H1 (cell line): Measurements from ENCODE around the gene RALGAPB. TPM values are rescaled to one million over a fixed set of nuclear protein-coding genes. Genes with fewer than 3 reads are reported as not detected.

Experiments used
- CTCF ChIA-PET: fragments of 300-600 bp; sonication (Branson Sonifier 250); formaldehyde crosslinking; loops from one replicate; lab custom pipeline; 2021; ENCODE audit not compliant: partially characterized antibody; lab: Charles Lee
- POLR2A ChIA-PET: fragments of 300-600 bp; sonication (Branson Sonifier 250); formaldehyde crosslinking; loops from one replicate; lab custom pipeline; 2021; ENCODE audit warnings: inconsistent platforms; ENCODE audit not compliant: partially characterized antibody; lab: Charles Lee
- DNase-seq, 2 experiments: peaks; one replicate each; pipeline versions ENCODE4 v3.0.0 to v3.0.0-alpha.2; 2010 to 2022; ENCODE audit warnings: low spot score in 2 of 2, low read depth in 1 of 2, mixed read lengths in 1 of 2
- FAIRE-seq: peaks from 2 replicates; lab custom pipeline; 2011; peaks lifted over from hg19 to GRCh38; lab: Jason Lieb, UNC
- H2AFZ ChIP-seq: 2 replicates; pipeline ENCODE4 v1.8.1; 2012; ENCODE audit warnings: low read length, inconsistent platforms
- H2AK5ac ChIP-seq: 2 replicates; pipeline ENCODE4 v1.6.1; 2013; ENCODE audit warnings: low read depth, low read length
- H2BK120ac ChIP-seq: replicated peaks from 2 replicates; pipeline ENCODE3; 2013; ENCODE audit warnings: low read depth, low read length, inconsistent platforms
- H2BK12ac ChIP-seq: 2 replicates; pipeline ENCODE4 v1.6.1; 2013; ENCODE audit warnings: low read depth, low read length
- H2BK15ac ChIP-seq: 2 replicates; pipeline ENCODE4 v1.6.1; 2013; ENCODE audit warnings: low read length
- H2BK20ac ChIP-seq: 2 replicates; pipeline ENCODE4 v1.6.1; 2013; ENCODE audit warnings: low read length
- H2BK5ac ChIP-seq: 2 replicates; pipeline ENCODE4 v1.6.1; 2013; ENCODE audit warnings: low read depth, low read length
- H3K14ac ChIP-seq: 2 replicates; pipeline ENCODE4 v1.6.1; 2013; ENCODE audit warnings: inconsistent platforms; ENCODE audit not compliant: insufficient read length
- H3K18ac ChIP-seq: 2 replicates; pipeline ENCODE4 v1.6.1; 2013; ENCODE audit warnings: low read length; ENCODE audit errors: extremely low read depth
- H3K23ac ChIP-seq: 2 replicates; pipeline ENCODE4 v1.6.1; 2013; ENCODE audit warnings: inconsistent platforms; ENCODE audit not compliant: insufficient read length
- H3K23me2 ChIP-seq: 2 replicates; pipeline ENCODE4 v1.6.1; 2013; ENCODE audit warnings: low read depth, low read length
- H3K27ac ChIP-seq: 2 replicates; pipeline ENCODE4 v1.6.1; 2011; ENCODE audit warnings: low read depth, low read length, inconsistent platforms
- H3K27me3 ChIP-seq, 4 experiments: replicated peaks in 1 of 4; 1 replicate in 1 of 4; 2 replicates in 3 of 4; pipeline versions ENCODE4 v1.6.1 to v1.8.1; 2011 to 2013; ENCODE audit warnings: low read length in 3 of 4, mild to moderate bottlenecking in 3 of 4, inconsistent platforms in 2 of 4, mixed read lengths in 2 of 4, moderate library complexity in 1 of 4; ENCODE audit not compliant: control insufficient read depth in 3 of 4, insufficient read depth in 3 of 4; ENCODE audit errors: extremely low read depth in 1 of 4
- H3K36me3 ChIP-seq, 4 experiments: 2 replicates each; pipeline versions ENCODE4 v1.6.1 to v1.8.1; 2011 to 2013; ENCODE audit warnings: mild to moderate bottlenecking in 4 of 4, low read length in 3 of 4, moderate library complexity in 2 of 4, control low read depth in 1 of 4, inconsistent platforms in 1 of 4; ENCODE audit not compliant: insufficient read depth in 4 of 4, control insufficient read depth in 2 of 4
- H3K4ac ChIP-seq: replicated peaks from 2 replicates; pipeline ENCODE3; 2013; ENCODE audit warnings: low read length, low read depth, mixed read lengths, inconsistent platforms; ENCODE audit not compliant: insufficient read length
- H3K4me1 ChIP-seq, 4 experiments: replicated peaks in 1 of 4; 1 replicate in 1 of 4; 2 replicates in 3 of 4; pipeline versions ENCODE4 v1.6.1 to v1.8.1; 2011 to 2013; ENCODE audit warnings: low read length in 3 of 4, inconsistent platforms in 2 of 4, mixed read lengths in 1 of 4; ENCODE audit not compliant: insufficient read depth in 4 of 4, control insufficient read depth in 3 of 4
- H3K4me2 ChIP-seq, 2 experiments: 2 replicates each; pipeline versions ENCODE4 v1.6.1 to v1.8.1; 2011 to 2013; ENCODE audit warnings: low read depth in 2 of 2, low read length in 2 of 2, control low read depth in 1 of 2, inconsistent platforms in 1 of 2, mild to moderate bottlenecking in 1 of 2; ENCODE audit not compliant: insufficient read depth in 1 of 2
- H3K4me3 ChIP-seq, 4 experiments: fragments of 200-600, 300-600 bp in 1 of 4; sonication (generic), shearing (Covaris generic), sonication (Bioruptor Twin) in 1 of 4; 2 replicates each; pipeline versions ENCODE4 v1.5.1 to v1.8.1; 2011 to 2016; ENCODE audit warnings: low read length in 4 of 4, low read depth in 3 of 4, control low read depth in 2 of 4, inconsistent platforms in 2 of 4, mild to moderate bottlenecking in 2 of 4, mixed read lengths in 1 of 4, moderate library complexity in 1 of 4; ENCODE audit not compliant: insufficient read depth in 2 of 4; ENCODE audit errors: extremely low read depth in 1 of 4
- H3K56ac ChIP-seq: replicated peaks from 2 replicates; pipeline ENCODE3; 2013; ENCODE audit warnings: low read depth, mild to moderate bottlenecking, mixed read lengths, low read length, inconsistent platforms; ENCODE audit not compliant: insufficient read length
- H3K79me1 ChIP-seq: 2 replicates; pipeline ENCODE4 v1.6.1; 2013; ENCODE audit warnings: low read depth, low read length, control low read depth
- H3K79me2 ChIP-seq, 2 experiments: 2 replicates each; pipeline versions ENCODE4 v1.6.1 to v1.8.1; 2012 to 2013; ENCODE audit warnings: low read length in 2 of 2, mild to moderate bottlenecking in 2 of 2, inconsistent platforms in 1 of 2; ENCODE audit not compliant: insufficient read depth in 2 of 2, control insufficient read depth in 1 of 2
- H3K9ac ChIP-seq, 4 experiments: replicated peaks in 1 of 4; 1 replicate in 1 of 4; 2 replicates in 3 of 4; pipeline versions ENCODE4 v1.6.1 to v1.8.1; 2011 to 2013; ENCODE audit warnings: low read depth in 3 of 4, low read length in 3 of 4, control low read depth in 2 of 4, mild to moderate bottlenecking in 2 of 4, moderate library complexity in 2 of 4, inconsistent platforms in 1 of 4; ENCODE audit errors: extremely low read depth in 1 of 4
- H3K9me3 ChIP-seq, 2 experiments: 2 replicates each; pipeline versions ENCODE4 v1.6.1 to v1.8.1; 2012 to 2013; ENCODE audit warnings: mild to moderate bottlenecking in 2 of 2, moderate library complexity in 2 of 2, control low read depth in 1 of 2, inconsistent platforms in 1 of 2, low read depth in 1 of 2, low read length in 1 of 2, mixed read lengths in 1 of 2; ENCODE audit not compliant: insufficient read depth in 2 of 2
- H4K20me1 ChIP-seq, 2 experiments: replicated peaks in 1 of 2; 2 replicates each; pipeline versions ENCODE3 to v1.8.1; 2011 to 2013; ENCODE audit warnings: inconsistent platforms in 2 of 2, low read length in 2 of 2, mild to moderate bottlenecking in 1 of 2; ENCODE audit not compliant: insufficient read depth in 2 of 2, control insufficient read depth in 1 of 2
- H4K5ac ChIP-seq: 2 replicates; pipeline ENCODE4 v1.6.1; 2013; ENCODE audit warnings: low read length, low read depth, mixed read lengths, inconsistent platforms; ENCODE audit not compliant: insufficient read length
- H4K8ac ChIP-seq: 2 replicates; pipeline ENCODE4 v1.8.0; 2013; ENCODE audit warnings: mild to moderate bottlenecking, moderate library complexity, low read length, inconsistent platforms; ENCODE audit not compliant: insufficient read depth; ENCODE audit errors: extremely low read depth
- H4K91ac ChIP-seq: replicated peaks from 2 replicates; pipeline ENCODE3; 2013; ENCODE audit warnings: low read length, mixed read lengths, inconsistent platforms; ENCODE audit not compliant: insufficient read length
- NRF1 ChIP-seq: IDR thresholded peaks from 2 replicates; pipeline ENCODE4 v1.6.1; 2011; ENCODE audit warnings: mild to moderate bottlenecking, low read depth, low read length, improper control_type of control experiment
- POU5F1 ChIP-seq: IDR thresholded peaks from 2 replicates; pipeline ENCODE4 v1.6.1; 2011; ENCODE audit warnings: low read depth, mild to moderate bottlenecking, low read length, moderate library complexity
- SIN3A ChIP-seq, 2 experiments: IDR thresholded peaks in 1 of 2; conservative IDR thresholded peaks in 1 of 2; 2 replicates each; pipeline ENCODE4 v1.6.1; 2011 to 2012; ENCODE audit warnings: low read length in 2 of 2, improper control_type of control experiment in 1 of 2, low read depth in 1 of 2, mild to moderate bottlenecking in 1 of 2
- SIX5 ChIP-seq: IDR thresholded peaks from 2 replicates; pipeline ENCODE4 v1.6.1; 2011; ENCODE audit warnings: mild to moderate bottlenecking, low read depth, low read length
- TEAD4 ChIP-seq: IDR thresholded peaks from 2 replicates; pipeline ENCODE4 v1.6.1; 2012; ENCODE audit warnings: low read depth, low read length, inconsistent platforms, mixed read lengths
- WGBS, 2 experiments: shearing (Covaris generic) in 1 of 2; methylation state at CpG; one replicate each; pipeline versions ENCODE4 v1.1.6 to v1.1.7; 2013 to 2015; ENCODE audit warnings: low lambda C conversion rate in 2 of 2, mixed read lengths in 2 of 2, inconsistent platforms in 1 of 2, low coverage in 1 of 2, missing lambda C conversion rate in 1 of 2; ENCODE audit not compliant: insufficient replicate concordance in 2 of 2, insufficient coverage in 1 of 2, insufficient read length in 1 of 2; ENCODE audit errors: extremely low coverage in 1 of 2, missing lambda C conversion rate in 1 of 2; 5-methylcytosine and 5-hydroxymethylcytosine counted together
- polyA plus RNA-seq, 7 experiments: library from polyadenylated mRNA; depleted of rRNA in 3 of 7; stranded (reverse) in 5 of 7; unstranded in 2 of 7; fragments of >200 nt in 5 of 7; fragments of 200-250 nt in 2 of 7; gene quantifications; 1 replicate in 5 of 7; 2 replicates in 1 of 7; 4 replicates in 1 of 7; pipeline versions ENCODE4 v1.2.1 to v1.2.3, GENCODE V29; 2011 to 2013; ENCODE audit warnings: missing spikeins in 2 of 7, mixed read lengths in 2 of 7
- total RNA-seq: library from RNA; stranded (reverse); fragmentation: NEBNext Ultra II Directional; extraction: Animal tissue kit (Norgen Biotek cat#: 25700); gene quantifications from 2 replicates; pipeline ENCODE4 v1.2.1, GENCODE V29; 2021

The RALGAPB gene
- total and polyA plus RNA-seq, 2 of the 8 experiments (the other 6 are each of a cell fraction or from before 2014, with no cell fraction given) = 10.6 to 35.1 TPM

DNA sequence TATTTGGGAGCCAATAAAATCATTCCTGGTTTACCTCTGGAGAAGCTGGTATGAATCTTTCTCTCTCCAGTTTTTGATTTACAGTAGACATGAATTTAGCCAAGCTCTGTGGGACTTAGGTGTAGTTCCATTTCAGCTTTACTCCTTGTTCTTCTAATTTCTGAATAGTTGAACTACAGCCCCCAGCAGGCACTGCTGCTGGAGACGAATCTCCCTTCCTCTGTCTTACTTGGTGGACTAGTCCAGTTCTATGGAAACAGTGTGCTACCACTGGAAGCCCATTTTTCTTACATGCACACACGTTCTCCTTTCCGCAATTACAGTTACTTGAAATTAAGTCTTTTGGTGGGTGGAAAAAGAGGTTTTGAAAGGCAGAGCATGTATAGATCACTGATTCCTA, 42.3 kb downstream of the RALGAPB start:
- H3K14ac ChIP-seq = no peak overlapping the region
- no peak overlapping the region for H3K27ac ChIP-seq
- no peaks in the 10 kb centered on the region for H3K79me2 ChIP-seq
- DNase-seq (no peak), FAIRE-seq (no peak)
- H4K5ac ChIP-seq = no peak overlapping the region
- H4K20me1 ChIP-seq = no peaks in the 10 kb centered on the region
- no peak overlapping the region for H3K23ac ChIP-seq
- no peak overlapping the region for H2BK12ac ChIP-seq
- no peak overlapping the region for H3K4ac ChIP-seq
- no peak overlapping the region for H3K18ac ChIP-seq
- no peak overlapping the region for H3K56ac ChIP-seq
- H3K36me3 ChIP-seq = peaks cover 2 to 22% (median 13%) of the 10 kb centered on the region in 4 experiments; a peak in 6 of 8 replicates
- H3K27me3 ChIP-seq = no peaks in the 10 kb centered on the region
- no peaks in the 10 kb centered on the region; the same call in 1 of the 2 replicates for H3K23me2 ChIP-seq
- no peaks in the 10 kb centered on the region for H3K9me3 ChIP-seq
- H3K4me2 ChIP-seq = no peak overlapping the region
- no peak overlapping the region for H3K9ac ChIP-seq
- 94% methylated on average over 3 of the region's 3 CpGs; no CpG with 5 or more reads in 1 of the 2 experiments for WGBS, 2 experiments
- H4K91ac ChIP-seq = no peak overlapping the region
- POLR2A ChIA-PET = interaction anchor here (0.7 kb wide), 1 partner anchor 64 kb away, joined by 3 read pairs; no protein-coding TSS in a partner anchor
- no peaks in the 10 kb centered on the region for H3K4me1 ChIP-seq
- H2BK5ac ChIP-seq = no peak overlapping the region
- no peak overlapping the region for H2AK5ac ChIP-seq
- no peak overlapping the region for H2BK15ac ChIP-seq
- H2BK120ac ChIP-seq = no peak overlapping the region
- peaks cover 2% of the 10 kb centered on the region; the same call in 1 of the 2 replicates for H3K79me1 ChIP-seq
- H3K4me3 ChIP-seq = no peak overlapping the region
- no peak overlapping the region for H4K8ac ChIP-seq
- peak; percentile 46 for TF ChIP-seq SIX5
- TF ChIP-seq NRF1 = no peak
- TF ChIP-seq TEAD4 = no peak
- no peak for TF ChIP-seq SIN3A (conservative IDR thresholded peaks at IDR 0.05 in 1 of 2, IDR thresholded peaks at IDR 0.05 in 1 of 2; ENCODE audit: low read depth in 1 of 2, low read length in 2 of 2)
- TF ChIP-seq POU5F1 = no peak
- TF ChIP-seq, all 59 proteins: peak for 1
- Histone ChIP-seq H2BK20ac (no peak overlapping the region), H2AFZ (no peak overlapping the region)
- CTCF ChIA-PET = interaction anchor here (1.1 kb wide), 1 partner anchor 12 kb away, joined by 3 read pairs; no protein-coding TSS in a partner anchor
